Pons (tissue), 1 donor: ENCODE data around the gene TRIM77.
A peak's percentile ranks its signal among the peaks of the same experiment; 100 is the strongest.
"Not testable (repeated sequence)": the region's sequence is repeated elsewhere in the genome, so short reads cannot be mapped to it uniquely, and the experiment has no call there.

Source experiments
- DNase-seq: peaks from one replicate; pipeline ENCODE4 v3.0.0-alpha.2; 2016; ENCODE audit warnings: low spot score

The TRIM77 gene

GRCh38 chr11:89709999-89710398 is at the start of gene TRIM77:
Gene TRIM77, plus strand, starts transcription at chr11:89710299. Its CDS starts 0 bp downstream, at chr11:89710299.
- DNase-seq: not testable (repeated sequence)

GRCh38 chr11:89667001-89667400 is 43.1 kb upstream of the TRIM77 start:
- DNase-seq: no peak

GRCh38 chr11:89668158-89668557 is 41.9 kb upstream of the TRIM77 start:
- DNase-seq: not testable (repeated sequence)

GRCh38 chr11:89669586-89669985 is 40.5 kb upstream of the TRIM77 start:
- not testable (repeated sequence) for DNase-seq

GRCh38 chr11:89669993-89670669 is 40.0 kb upstream of the TRIM77 start:
- not testable (repeated sequence) for DNase-seq

GRCh38 chr11:89672547-89672946 is 37.6 kb upstream of the TRIM77 start:
- DNase-seq: not testable (repeated sequence)

- DNase-seq: peak; percentile 89
Measured at GRCh38 chr11:89673380-89673779, 36.7 kb upstream of the TRIM77 start.

GRCh38 chr11:89675383-89675782 is 34.7 kb upstream of the TRIM77 start:
- peak; percentile 72 for DNase-seq

GRCh38 chr11:89675948-89676347 is 34.2 kb upstream of the TRIM77 start:
- DNase-seq: not testable (repeated sequence)

GRCh38 chr11:89707080-89707479 is 3.0 kb upstream of the TRIM77 start:
- DNase-seq: not testable (repeated sequence)

GRCh38 chr11:89724866-89725498 is 14.9 kb downstream of the TRIM77 start:
- not testable (repeated sequence) for DNase-seq

- DNase-seq: not testable (repeated sequence)
Measured at GRCh38 chr11:89730215-89730614, 20.1 kb downstream of the TRIM77 start.

GRCh38 chr11:89736566-89736965 is 26.5 kb downstream of the TRIM77 start:
- peak; percentile 91 for DNase-seq

GRCh38 chr11:89737116-89737515 is 27.0 kb downstream of the TRIM77 start:
- no peak for DNase-seq

GRCh38 chr11:89741406-89741805 is 31.3 kb downstream of the TRIM77 start:
- DNase-seq: not testable (repeated sequence)

GRCh38 chr11:89744158-89744557 is 34.1 kb downstream of the TRIM77 start:
- DNase-seq: not testable (repeated sequence)

- DNase-seq: not testable (repeated sequence)
Measured at GRCh38 chr11:89750822-89751221, 40.7 kb downstream of the TRIM77 start.
